HepG2 (cell line): ENCODE data around the gene ABHD10. TPM values are rescaled to one million over a fixed set of nuclear protein-coding genes. Genes with fewer than 3 reads are reported as not detected.

Experiments
- ATAC-seq: fragments of 200-7000 bp; cut with Tn5 transposase; 3 replicates; pipeline ENCODE4 v1.9.1; 2020; ENCODE audit warnings: mild to moderate bottlenecking, moderate library complexity
- BruUV-seq: library from RNA; stranded (reverse); fragments of 400-500 nt; replicated peaks from 2 replicates; lab custom pipeline; 2021; lab: Mats Ljungman, UMichigan
- CTCF ChIA-PET: fragments of 300-600 bp; formaldehyde crosslinking; extraction: SDS; loops from one replicate; lab custom pipeline; 2021; ENCODE audit warnings: low total read pairs, inconsistent platforms, low intra/inter-chr PET ratio; lab: Yijun Ruan, JAX
- POLR2A ChIA-PET: fragments of 350-600 bp; sonication (Branson Sonifier 250); formaldehyde crosslinking; loops from one replicate; lab custom pipeline; 2020; ENCODE audit warnings: antibody characterized with exemption, inconsistent platforms; lab: Yijun Ruan, JAX
- DNase-seq: peaks from one replicate; pipeline ENCODE4 v3.0.0-alpha.2; 2015; ENCODE audit warnings: low spot score
- FAIRE-seq: peaks from 3 replicates; lab custom pipeline; 2011; peaks lifted over from hg19 to GRCh38; lab: Jason Lieb, UNC
- H2AFZ ChIP-seq: one replicate; pipeline ENCODE4 v1.6.1; 2011; ENCODE audit warnings: low read length, inconsistent platforms
- H3K27ac ChIP-seq: fragments of 300-600 bp; 3 replicates; pipeline ENCODE4 v1.8.0; 2011; ENCODE audit warnings: mixed run types, mild to moderate bottlenecking, mixed read lengths, low read length, inconsistent platforms; ENCODE audit not compliant: insufficient read depth; ENCODE audit errors: extremely low read length
- H3K27me3 ChIP-seq, 2 experiments: fragments of 200-600 bp in 1 of 2; 2 replicates in 1 of 2; 3 replicates in 1 of 2; pipeline versions ENCODE4 v1.6.0 to v1.8.0; 2011; ENCODE audit warnings: low read length in 2 of 2, mild to moderate bottlenecking in 2 of 2, moderate library complexity in 2 of 2, inconsistent platforms in 1 of 2; ENCODE audit not compliant: insufficient read depth in 2 of 2, control insufficient read depth in 1 of 2
- H3K36me3 ChIP-seq, 2 experiments: fragments of 200-600 bp in 1 of 2; replicated peaks in 1 of 2; 2 replicates in 1 of 2; 3 replicates in 1 of 2; pipeline versions ENCODE4 v1.5.1 to v1.8.0; 2011; ENCODE audit warnings: low read length in 2 of 2, inconsistent platforms in 1 of 2; ENCODE audit not compliant: insufficient read depth in 2 of 2, control insufficient read depth in 1 of 2
- H3K4me1 ChIP-seq: 2 replicates; pipeline ENCODE4 v1.5.1; 2012; ENCODE audit warnings: low read length, inconsistent platforms; ENCODE audit not compliant: insufficient read depth
- H3K4me2 ChIP-seq: 2 replicates; pipeline ENCODE4 v1.6.0; 2011; ENCODE audit warnings: low read depth, low read length, inconsistent platforms
- H3K4me3 ChIP-seq, 3 experiments: fragments of 200-600 bp in 1 of 3; sonication (generic), shearing (Covaris generic) in 1 of 3; replicated peaks in 1 of 3; 2 replicates each; pipeline ENCODE4 v1.5.1; 2011 to 2016; ENCODE audit warnings: low read length in 3 of 3, inconsistent platforms in 2 of 3, low read depth in 2 of 3, mild to moderate bottlenecking in 2 of 3, control low read depth in 1 of 3, mixed read lengths in 1 of 3; ENCODE audit not compliant: insufficient read depth in 1 of 3
- H3K79me2 ChIP-seq: one replicate; pipeline ENCODE4 v1.6.1; 2011; ENCODE audit warnings: low read length, inconsistent platforms; ENCODE audit not compliant: insufficient read depth
- H3K9ac ChIP-seq: 2 replicates; pipeline ENCODE4 v1.6.0; 2011; ENCODE audit warnings: mild to moderate bottlenecking, low read depth, low read length, inconsistent platforms; ENCODE audit not compliant: insufficient read depth
- H3K9me3 ChIP-seq: 2 replicates; pipeline ENCODE4 v1.5.1; 2012; ENCODE audit warnings: mild to moderate bottlenecking, low read length
- H4K20me1 ChIP-seq: 2 replicates; pipeline ENCODE4 v1.6.0; 2011; ENCODE audit warnings: inconsistent platforms, mild to moderate bottlenecking, low read length, moderate library complexity; ENCODE audit not compliant: insufficient read depth
- CEBPZ ChIP-seq: IDR thresholded peaks from 2 replicates; pipeline ENCODE4 v1.6.1; 2012; ENCODE audit warnings: low read length, improper control_type of control experiment
- CENPT ChIP-seq: sonication (generic); formaldehyde crosslinking; IDR thresholded peaks from 2 replicates; pipeline ENCODE4 v1.8.0; 2022; ENCODE audit warnings: low read depth, mild to moderate bottlenecking, moderate library complexity, missing genetic modification reagents
- GTF3A ChIP-seq: sonication (generic); formaldehyde crosslinking; conservative IDR thresholded peaks from 2 replicates; pipeline ENCODE4 v1.4.0; 2020; ENCODE audit warnings: mild to moderate bottlenecking, missing genetic modification reagents
- HIVEP1 ChIP-seq: sonication (generic); formaldehyde crosslinking; IDR thresholded peaks from 2 replicates; pipeline ENCODE4 v1.4.0; 2020; ENCODE audit warnings: mild to moderate bottlenecking, missing genetic modification reagents
- JUN ChIP-seq: sonication (generic); formaldehyde crosslinking; IDR thresholded peaks from 2 replicates; pipeline ENCODE4 v1.4.0; 2020; ENCODE audit warnings: mild to moderate bottlenecking, missing genetic modification reagents
- JUND ChIP-seq: sonication (generic); formaldehyde crosslinking; IDR thresholded peaks from 2 replicates; pipeline ENCODE4 v1.8.0; 2022; ENCODE audit warnings: mild to moderate bottlenecking, missing genetic modification reagents
- MAFK ChIP-seq, 2 experiments: IDR thresholded peaks in 1 of 2; conservative IDR thresholded peaks in 1 of 2; 2 replicates each; pipeline ENCODE4 v1.6.1; 2011; ENCODE audit warnings: improper control_type of control experiment in 2 of 2, low read length in 2 of 2
- SALL2 ChIP-seq: sonication (generic); formaldehyde crosslinking; IDR thresholded peaks from 2 replicates; pipeline ENCODE4 v1.8.1; 2023; ENCODE audit warnings: mild to moderate bottlenecking, missing genetic modification reagents, inconsistent platforms
- THRA ChIP-seq: sonication (generic); formaldehyde crosslinking; IDR thresholded peaks from 2 replicates; pipeline ENCODE4 v1.4.0; 2020; ENCODE audit warnings: missing genetic modification reagents, borderline replicate concordance
- ZBTB46 ChIP-seq: sonication (generic); formaldehyde crosslinking; IDR thresholded peaks from 2 replicates; pipeline ENCODE4 v1.4.0; 2020; ENCODE audit warnings: mild to moderate bottlenecking, missing genetic modification reagents, borderline replicate concordance
- in situ Hi-C: cut with HindIII; loops from 2 replicates; pipeline ENCODE4 v1.10.0; 2017; ENCODE audit warnings: low pct_unique_long_range_greater_than_20kb; ENCODE audit not compliant: extremely low pct_ligation_motif_present
- intact Hi-C: fragments of 100-400 bp; cut with micrococcal nuclease; formaldehyde crosslinking; loops from one replicate; pipeline ENCODE4 v1.10.0; 2022; ENCODE audit not compliant: unreplicated experiment
- polyA plus RNA-seq, 8 experiments: library from polyadenylated mRNA; depleted of rRNA in 3 of 8; stranded (reverse) in 7 of 8; unstranded in 1 of 8; fragments of >200 nt; fragmentation: Illumina TruSeq in 4 of 8; extraction: Trizol in 4 of 8; gene quantifications; 2 replicates each; pipeline versions ENCODE4 v1.2.1 to v1.2.3, GENCODE V29; 2011 to 2016; ENCODE audit warnings: low read depth in 4 of 8, missing spikeins in 1 of 8, mixed read lengths in 1 of 8; ENCODE audit not compliant: insufficient read depth in 1 of 8
- total RNA-seq, 5 experiments: library from RNA; depleted of rRNA; stranded (reverse); fragments of >200 nt; fragmentation: Illumina TruSeq; extraction: Trizol; gene quantifications; 2 replicates each; pipeline ENCODE4 v1.2.3, GENCODE V29; 2016; ENCODE audit warnings: low read depth in 1 of 5
- TF ChIP-seq, protein P1 (sequence below): sonication (generic); formaldehyde crosslinking; IDR thresholded peaks from 2 replicates; pipeline ENCODE4 v1.4.0; 2020; ENCODE audit warnings: missing genetic modification reagents, borderline replicate concordance
- TF ChIP-seq, protein P2 (sequence below): sonication (generic); formaldehyde crosslinking; IDR thresholded peaks from 2 replicates; pipeline ENCODE4 v1.5.1; 2020; ENCODE audit warnings: mild to moderate bottlenecking, missing genetic modification reagents, borderline replicate concordance

ABHD10 gene
- total and polyA plus RNA-seq, 2 of the 13 experiments (the other 11 are each of a cell fraction or from before 2014, with no cell fraction given): 22.8 to 50.2 TPM

DNA sequence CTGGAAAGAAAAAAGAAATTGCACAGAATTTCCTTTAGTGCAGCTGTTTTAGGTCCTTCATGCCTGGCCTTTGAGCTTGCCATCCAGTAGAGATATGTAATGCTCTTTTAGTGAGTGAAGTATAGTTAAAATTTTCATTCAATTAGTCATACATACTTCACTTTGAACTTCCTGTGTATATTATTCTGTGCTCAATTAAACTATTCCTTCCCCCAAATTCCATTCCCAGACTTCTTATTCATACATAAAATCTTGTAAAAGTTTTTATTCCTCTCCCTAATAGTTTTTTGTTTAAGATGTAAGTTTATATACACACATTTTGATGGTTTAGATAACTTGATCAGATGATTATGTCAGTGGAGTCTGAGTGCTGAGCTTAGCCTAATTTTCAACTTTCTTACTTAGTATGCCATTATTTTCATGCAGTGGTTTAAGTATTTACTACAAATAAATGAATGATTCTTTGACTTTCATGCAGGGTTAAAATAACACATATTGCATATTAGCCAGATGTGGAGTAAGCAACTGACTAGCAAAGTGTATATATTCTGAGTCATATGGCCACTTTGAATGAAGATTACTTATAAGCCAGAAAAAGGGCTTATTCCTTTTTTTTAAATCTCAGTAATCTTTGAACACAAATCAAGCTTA, 42.5 kb upstream of the ABHD10 start:
- H3K36me3 ChIP-seq: peaks cover 1 to 23% of the 10 kb centered on the region in 2 experiments; a peak in 3 of 5 replicates
- no peak overlapping the region for H3K4me2 ChIP-seq
- H3K79me2 ChIP-seq: no peaks in the 10 kb centered on the region
- ATAC-seq (no peak), FAIRE-seq (no peak), DNase-seq (no peak)
- in situ Hi-C loops: no loop called here
- no peaks in the 10 kb centered on the region for H3K9me3 ChIP-seq
- no peaks in the 10 kb centered on the region for H3K27me3 ChIP-seq
- no peaks in the 10 kb centered on the region for H4K20me1 ChIP-seq
- H3K4me1 ChIP-seq: no peaks in the 10 kb centered on the region
- no peak overlapping the region for H3K27ac ChIP-seq
- ChIA-PET POLR2A (no interaction called here), CTCF (no interaction called here)
- no peak overlapping the region for H3K4me3 ChIP-seq
- intact Hi-C loops: no loop called here
- no TSS peak for BruUV-seq
- H3K9ac ChIP-seq: no peak overlapping the region
- H2AFZ ChIP-seq: no peak overlapping the region
- no peak for TF ChIP-seq GTF3A (CRISPR knock-in tag)
- no peak for TF ChIP-seq HIVEP1
- TF ChIP-seq JUND (CRISPR knock-in tag): no peak
- no peak for TF ChIP-seq MAFK (conservative IDR thresholded peaks at IDR 0.05 in 1 of 2, IDR thresholded peaks at IDR 0.05 in 1 of 2; ENCODE audit: low read length in 2 of 2)
- no peak for TF ChIP-seq ZBTB46
- no peak for TF ChIP-seq SALL2 (CRISPR knock-in tag)
- TF ChIP-seq CEBPZ: no peak
- TF ChIP-seq, protein P1, sequence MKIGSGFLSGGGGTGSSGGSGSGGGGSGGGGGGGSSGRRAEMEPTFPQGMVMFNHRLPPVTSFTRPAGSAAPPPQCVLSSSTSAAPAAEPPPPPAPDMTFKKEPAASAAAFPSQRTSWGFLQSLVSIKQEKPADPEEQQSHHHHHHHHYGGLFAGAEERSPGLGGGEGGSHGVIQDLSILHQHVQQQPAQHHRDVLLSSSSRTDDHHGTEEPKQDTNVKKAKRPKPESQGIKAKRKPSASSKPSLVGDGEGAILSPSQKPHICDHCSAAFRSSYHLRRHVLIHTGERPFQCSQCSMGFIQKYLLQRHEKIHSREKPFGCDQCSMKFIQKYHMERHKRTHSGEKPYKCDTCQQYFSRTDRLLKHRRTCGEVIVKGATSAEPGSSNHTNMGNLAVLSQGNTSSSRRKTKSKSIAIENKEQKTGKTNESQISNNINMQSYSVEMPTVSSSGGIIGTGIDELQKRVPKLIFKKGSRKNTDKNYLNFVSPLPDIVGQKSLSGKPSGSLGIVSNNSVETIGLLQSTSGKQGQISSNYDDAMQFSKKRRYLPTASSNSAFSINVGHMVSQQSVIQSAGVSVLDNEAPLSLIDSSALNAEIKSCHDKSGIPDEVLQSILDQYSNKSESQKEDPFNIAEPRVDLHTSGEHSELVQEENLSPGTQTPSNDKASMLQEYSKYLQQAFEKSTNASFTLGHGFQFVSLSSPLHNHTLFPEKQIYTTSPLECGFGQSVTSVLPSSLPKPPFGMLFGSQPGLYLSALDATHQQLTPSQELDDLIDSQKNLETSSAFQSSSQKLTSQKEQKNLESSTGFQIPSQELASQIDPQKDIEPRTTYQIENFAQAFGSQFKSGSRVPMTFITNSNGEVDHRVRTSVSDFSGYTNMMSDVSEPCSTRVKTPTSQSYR (CRISPR knock-in tag): no peak
- TF ChIP-seq, protein P2, sequence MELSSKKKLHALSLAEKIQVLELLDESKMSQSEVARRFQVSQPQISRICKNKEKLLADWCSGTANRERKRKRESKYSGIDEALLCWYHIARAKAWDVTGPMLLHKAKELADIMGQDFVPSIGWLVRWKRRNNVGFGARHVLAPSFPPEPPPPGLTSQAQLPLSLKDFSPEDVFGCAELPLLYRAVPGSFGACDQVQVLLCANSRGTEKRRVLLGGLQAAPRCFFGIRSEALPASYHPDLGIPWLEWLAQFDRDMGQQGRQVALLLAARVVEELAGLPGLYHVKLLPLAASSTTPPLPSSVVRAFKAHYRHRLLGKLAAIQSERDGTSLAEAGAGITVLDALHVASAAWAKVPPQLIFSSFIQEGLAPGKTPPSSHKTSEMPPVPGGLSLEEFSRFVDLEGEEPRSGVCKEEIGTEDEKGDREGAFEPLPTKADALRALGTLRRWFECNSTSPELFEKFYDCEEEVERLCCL: no peak
- TF ChIP-seq THRA (CRISPR knock-in tag): no peak
- TF ChIP-seq JUN: no peak
- TF ChIP-seq CENPT (CRISPR knock-in tag): no peak
